ENCODE data around the gene HMGN4. TPM values are rescaled to one million over a fixed set of nuclear protein-coding genes. Genes with fewer than 3 reads are reported as not detected.

The HMGN4 gene
- total and polyA plus RNA-seq, 2 donors (not counting 3 experiments of a cell fraction or from before 2014, with no cell fraction given): 13.1 to 36.9 TPM

- Histone ChIP-seq H4K20me1 (replicated peaks; ENCODE audit: control insufficient read depth, extremely low read depth, insufficient read depth, low read length) (no peaks in the 10 kb centered on the region), H3K79me2 (ENCODE audit: control insufficient read depth, insufficient read depth, low read length) (no peaks in the 10 kb centered on the region), H3K27me3 (ENCODE audit: control insufficient read depth in 2 of 2, insufficient read depth in 2 of 2, low read length in 2 of 2) (peaks cover 31 to 38% of the 10 kb centered on the region in 2 experiments), H3K27ac (ENCODE audit: insufficient read depth, low read depth, low read length) (no peak overlapping the region), H3K4me1 (ENCODE audit: control insufficient read depth, extremely low read depth, insufficient read depth, low read length) (peaks cover 4% of the 10 kb centered on the region), H3K4me3 (replicated peaks in 1 of 3; ENCODE audit: insufficient read depth in 1 of 3, low read depth in 1 of 3, low read length in 3 of 3) (no peak overlapping the region), H2AFZ (ENCODE audit: low read depth, low read length) (no peak overlapping the region), H3K36me3 (ENCODE audit: control insufficient read depth in 2 of 2, extremely low read depth in 1 of 2, insufficient read depth in 2 of 2, low read length in 2 of 2) (no peaks in the 10 kb centered on the region), H3K9me1 (replicated peaks; ENCODE audit: control insufficient read depth, extremely low read depth, insufficient read depth, low read length) (no peaks in the 10 kb centered on the region), H3K9me3 (replicated peaks; ENCODE audit: control insufficient read depth, insufficient read depth, low read length) (no peaks in the 10 kb centered on the region), H3K4me2 (ENCODE audit: insufficient read depth, low read length) (no peak overlapping the region), H3K9ac (replicated peaks; ENCODE audit: extremely low read depth, insufficient read depth, low read length) (no peak overlapping the region)
- no TSS peak for BruUV-seq (replicated peaks)
- FAIRE-seq: no peak
- intact Hi-C loops (cut with micrococcal nuclease) (no loop called here), dilution Hi-C loops (cut with MboI; ENCODE audit: extremely low pct_ligation_motif_present, low sequenced_read_pairs) (no loop called here)
- DNase-seq (ENCODE audit: low read depth, low spot score): no peak
- TF ChIP-seq POLR2AphosphoS5 (IDR thresholded peaks at IDR 0.05; ENCODE audit: insufficient read depth, low read depth, low read length) (no peak), EZH2 (IDR thresholded peaks at IDR 0.05; ENCODE audit: borderline replicate concordance, low read depth, low read length, severe bottlenecking) (no peak), GATA2 (IDR thresholded peaks at IDR 0.05; ENCODE audit: insufficient read depth, insufficient read length, low read depth, low read length) (no peak), POLR2A (IDR thresholded peaks at IDR 0.05; ENCODE audit: low read depth, low read length) (no peak), FOS (IDR thresholded peaks at IDR 0.05; ENCODE audit: borderline replicate concordance, insufficient read depth, low read length) (no peak), MAX (IDR thresholded peaks at IDR 0.05; ENCODE audit: insufficient read depth, insufficient read length) (no peak), JUN (IDR thresholded peaks at IDR 0.05; ENCODE audit: borderline replicate concordance, insufficient read depth, insufficient read length, low read depth) (no peak), MYC (IDR thresholded peaks at IDR 0.05; ENCODE audit: low read depth, low read length) (no peak), CTCF (IDR thresholded peaks at IDR 0.05; ENCODE audit: extremely low read depth in 1 of 2, insufficient read depth in 1 of 2, low read depth in 1 of 2, low read length in 2 of 2) (no peak)
- ChIA-PET POLR2A (no interaction called here), CTCF (interaction anchor here (1.0 to 15.7 kb wide), 3 partner anchors 7 to 240 kb away, joined by 3 to 359 read pairs (median 359); partner anchors contain the start of gene ABT1)
Observed at GRCh38 chr6:26581164-26581915, 43.2 kb downstream of the HMGN4 start.
